Activated CD4-positive, alpha-beta T cell treated with anti-CD3 and anti-CD28 coated beads, Interleukin-2, amount 10 ng/mL, durations not matched to agents 7 days and 5 days (primary cell): Measurements from ENCODE around the gene ARHGEF3. TPM values are rescaled to one million over a fixed set of nuclear protein-coding genes. Genes with fewer than 3 reads are reported as not detected.
"Not testable (repeated sequence)": the region's sequence is repeated elsewhere in the genome, so short reads cannot be mapped to it uniquely, and the experiment has no call there.

Experiments
- CTCF ChIA-PET: fragments of 350-600 bp; sonication (Branson Sonifier 250); formaldehyde crosslinking; loops from one replicate; lab custom pipeline; 2021; ENCODE audit warnings: antibody characterized with exemption; lab: Charles Lee
- POLR2A ChIA-PET: fragments of 350-600 bp; sonication (Branson Sonifier 250); formaldehyde crosslinking; loops from one replicate; lab custom pipeline; 2021; ENCODE audit warnings: antibody characterized with exemption; lab: Charles Lee
- DNase-seq: peaks from one replicate; pipeline ENCODE4 v3.0.0-alpha.2; 2020
- H3K27ac Mint-ChIP-seq: one replicate; pipeline ENCODE4 v1.8.0; 2021; ENCODE audit warnings: mild to moderate bottlenecking, moderate library complexity, mixed read lengths
- H3K27me3 Mint-ChIP-seq: one replicate; pipeline ENCODE4 v1.8.0; 2021; ENCODE audit warnings: mixed read lengths
- H3K36me3 Mint-ChIP-seq: one replicate; pipeline ENCODE4 v1.8.0; 2021; ENCODE audit warnings: low read depth, mixed read lengths
- H3K4me1 Mint-ChIP-seq: one replicate; pipeline ENCODE4 v1.8.0; 2021; ENCODE audit warnings: mixed read lengths
- H3K4me3 Mint-ChIP-seq: one replicate; pipeline ENCODE4 v1.8.0; 2021; ENCODE audit warnings: mild to moderate bottlenecking, moderate library complexity, mixed read lengths
- H3K9me3 Mint-ChIP-seq: one replicate; pipeline ENCODE4 v1.8.0; 2021; ENCODE audit warnings: mixed read lengths
- total RNA-seq, 2 experiments: library from RNA; stranded (reverse); gene quantifications; one replicate each; pipeline ENCODE4 v1.2.3, GENCODE V29; 2021

ARHGEF3 gene
- total RNA-seq, 2 experiments from 2014 or later: 102 to 109 TPM

DNA sequence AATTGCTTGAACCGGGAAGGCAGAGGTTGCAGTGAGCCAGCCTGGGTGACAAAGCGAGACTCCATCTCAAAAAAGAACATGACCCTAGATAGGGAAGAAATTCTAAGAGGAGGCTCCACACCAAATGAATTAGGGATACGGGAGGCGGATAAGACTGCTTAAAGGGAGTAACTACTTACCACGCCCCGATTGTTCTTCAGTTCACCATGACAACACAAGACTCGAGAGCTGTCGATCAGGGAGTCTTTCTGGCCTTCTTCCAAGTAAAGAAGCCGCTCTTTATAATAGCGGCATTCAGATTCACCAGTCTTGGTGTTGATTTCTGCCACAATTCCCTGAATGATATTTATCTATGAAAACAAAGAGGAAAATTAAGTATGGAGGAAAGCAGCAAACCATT lies 64.7 kb downstream of the ARHGEF3 start:
- Mint-ChIP-seq H3K27ac (no peak overlapping the region), H3K36me3 (peaks cover 71% of the 10 kb centered on the region), H3K27me3 (no peaks in the 10 kb centered on the region), H3K4me3 (no peak overlapping the region), H3K4me1 (peaks cover 44% of the 10 kb centered on the region), H3K9me3 (no peaks in the 10 kb centered on the region)
- POLR2A ChIA-PET: no interaction called here
- DNase-seq: no peak
- CTCF ChIA-PET: interaction anchor here (0.8 to 1.4 kb wide), 3 partner anchors 11 to 46 kb away, joined by 3 to 4 read pairs (median 3); no protein-coding TSS in a partner anchor

DNA sequence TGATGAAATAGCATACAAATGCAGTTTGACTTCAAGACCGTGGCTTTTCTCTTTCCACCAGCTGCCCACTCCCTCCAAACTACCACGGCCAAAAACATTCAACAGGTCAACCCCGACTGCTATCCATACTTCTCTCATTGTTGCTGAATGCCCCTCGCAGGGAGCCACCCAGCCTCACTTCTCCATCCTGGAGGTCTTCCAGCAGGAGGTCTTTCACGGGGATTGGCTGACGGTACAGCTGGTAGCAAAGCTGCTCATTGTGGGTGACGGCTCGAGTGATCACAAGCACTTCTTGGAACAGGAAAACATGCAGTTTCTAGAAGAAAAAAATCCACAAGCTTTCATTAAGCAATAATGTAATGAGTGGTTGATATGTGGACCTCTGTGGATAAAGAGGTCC lies 69.6 kb downstream of the ARHGEF3 start:
- Mint-ChIP-seq H3K27me3 (no peaks in the 10 kb centered on the region), H3K9me3 (no peaks in the 10 kb centered on the region), H3K27ac (no peak overlapping the region), H3K36me3 (peaks cover 87% of the 10 kb centered on the region), H3K4me3 (no peak overlapping the region), H3K4me1 (peaks cover 56% of the 10 kb centered on the region)
- POLR2A ChIA-PET: no interaction called here
- CTCF ChIA-PET: interaction anchor here (0.7 to 2.1 kb wide), 4 partner anchors 11 to 26 kb away, joined by 3 to 6 read pairs (median 4); no protein-coding TSS in a partner anchor
- no peak for DNase-seq

DNA sequence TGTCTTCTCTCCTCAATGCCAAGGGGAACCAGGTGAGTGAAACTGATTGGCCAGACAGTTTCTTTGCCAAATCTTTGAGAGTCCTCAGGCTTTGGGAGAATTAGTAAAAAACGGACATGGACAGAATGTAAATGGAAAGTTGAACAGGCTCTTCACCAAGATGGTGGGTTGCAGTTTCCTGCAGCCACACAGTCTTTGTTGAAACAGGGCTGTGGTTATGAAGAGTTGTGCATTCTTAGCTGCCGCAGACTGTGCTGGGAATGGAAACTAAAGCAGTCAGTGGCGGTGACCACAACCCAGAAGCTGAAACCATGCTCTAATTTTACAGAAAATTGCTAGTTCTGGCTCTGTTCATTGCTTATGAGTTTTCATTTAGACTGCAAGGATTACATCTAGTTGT lies 76.6 kb downstream of the ARHGEF3 start:
- Mint-ChIP-seq H3K27ac (peak overlapping the region; percentile 94), H3K36me3 (peaks cover 85% of the 10 kb centered on the region), H3K4me1 (peaks cover 62% of the 10 kb centered on the region), H3K4me3 (peak overlapping the region; percentile 59), H3K27me3 (no peaks in the 10 kb centered on the region), H3K9me3 (peaks cover 13% of the 10 kb centered on the region)
- POLR2A ChIA-PET: interaction anchor here (0.6 to 0.9 kb wide), 2 partner anchors 58 to 76 kb away, joined by 3 read pairs; no protein-coding TSS in a partner anchor
- DNase-seq: peak; percentile 82
- CTCF ChIA-PET: interaction anchor here (0.6 to 2.0 kb wide), 5 partner anchors 13 to 74 kb away, joined by 3 to 8 read pairs (median 4); no protein-coding TSS in a partner anchor

DNA sequence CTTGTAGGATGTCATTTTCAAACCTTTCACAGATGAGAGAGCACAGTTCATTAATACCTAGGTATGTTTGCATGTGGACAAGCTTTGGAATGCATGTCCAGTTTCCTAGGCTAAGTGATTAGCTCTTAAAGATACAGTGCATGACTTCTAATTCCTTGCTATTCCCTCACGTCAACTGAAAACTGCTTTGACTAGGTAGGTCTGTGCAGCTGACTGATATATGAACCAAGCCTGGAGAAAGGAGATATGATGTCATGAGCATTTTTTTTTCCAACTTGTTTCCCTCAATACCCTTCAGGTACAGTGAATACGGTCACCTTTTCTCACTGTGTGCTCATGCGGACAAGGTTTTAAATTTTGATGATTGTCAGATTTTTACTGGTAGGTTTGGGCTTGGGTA lies 77.1 kb downstream of the ARHGEF3 start:
- CTCF ChIA-PET: interaction anchor here (0.6 to 2.0 kb wide), 6 partner anchors 13 to 77 kb away, joined by 3 to 8 read pairs (median 4); partner anchors contain the start of gene ARHGEF3
- Mint-ChIP-seq H3K27ac (peak overlapping the region; percentile 94), H3K9me3 (peaks cover 18% of the 10 kb centered on the region), H3K4me1 (peaks cover 67% of the 10 kb centered on the region), H3K4me3 (peak overlapping the region; percentile 59), H3K36me3 (peaks cover 85% of the 10 kb centered on the region), H3K27me3 (no peaks in the 10 kb centered on the region)
- POLR2A ChIA-PET: interaction anchor here (0.6 to 0.9 kb wide), 4 partner anchors 40 to 76 kb away, joined by 3 read pairs; no protein-coding TSS in a partner anchor
- no peak for DNase-seq

DNA sequence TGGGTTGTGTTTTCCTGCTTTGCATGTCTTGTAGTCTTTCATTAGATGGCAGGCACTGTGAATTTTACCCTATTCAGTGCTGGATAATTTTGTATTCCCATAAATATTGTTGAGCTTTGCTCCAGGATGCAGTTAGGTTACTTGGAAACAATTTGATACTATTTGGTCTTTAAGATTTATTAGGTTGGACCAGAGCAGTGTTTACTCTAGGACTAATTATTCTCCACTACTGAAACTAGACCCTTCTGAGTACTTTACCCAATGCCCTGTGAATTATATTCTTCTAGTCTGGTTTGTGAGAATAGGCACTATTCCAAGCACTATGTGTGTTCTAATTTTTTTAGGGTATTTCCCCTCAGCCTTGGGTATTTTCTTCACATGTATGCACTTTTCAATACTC lies 80.9 kb downstream of the ARHGEF3 start:
- Mint-ChIP-seq H3K9me3 (peaks cover 21% of the 10 kb centered on the region), H3K36me3 (peaks cover 64% of the 10 kb centered on the region), H3K27me3 (no peaks in the 10 kb centered on the region), H3K4me1 (peaks cover 54% of the 10 kb centered on the region), H3K27ac (peak overlapping the region; percentile 6), H3K4me3 (no peak overlapping the region)
- no peak for DNase-seq
- CTCF ChIA-PET: interaction anchor here (0.5 to 1.6 kb wide), 7 partner anchors 10 to 149 kb away, joined by 3 to 4 read pairs (median 3); no protein-coding TSS in a partner anchor
- POLR2A ChIA-PET: no interaction called here

DNA sequence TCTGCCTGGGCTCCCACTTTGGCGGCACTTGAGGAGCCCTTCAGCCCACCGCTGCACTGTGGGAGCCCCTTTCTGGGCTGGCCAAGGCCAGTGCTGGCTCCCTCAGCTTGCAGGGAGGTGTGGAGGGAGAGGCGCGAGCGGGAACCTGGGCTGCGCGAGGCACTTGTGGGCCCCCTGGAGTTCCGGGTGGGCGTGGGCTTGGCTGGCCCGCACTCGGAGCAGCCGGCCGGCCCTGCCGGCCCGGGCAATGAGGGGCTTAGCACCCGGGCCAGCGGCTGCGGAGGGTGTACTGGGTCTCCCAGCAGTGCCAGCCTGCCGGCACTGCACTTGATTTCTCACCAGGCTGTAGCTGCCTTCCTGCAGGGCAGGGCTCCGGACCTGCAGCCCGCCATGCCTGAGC lies 82.9 kb downstream of the ARHGEF3 start:
- POLR2A ChIA-PET: not testable (repeated sequence)

DNA sequence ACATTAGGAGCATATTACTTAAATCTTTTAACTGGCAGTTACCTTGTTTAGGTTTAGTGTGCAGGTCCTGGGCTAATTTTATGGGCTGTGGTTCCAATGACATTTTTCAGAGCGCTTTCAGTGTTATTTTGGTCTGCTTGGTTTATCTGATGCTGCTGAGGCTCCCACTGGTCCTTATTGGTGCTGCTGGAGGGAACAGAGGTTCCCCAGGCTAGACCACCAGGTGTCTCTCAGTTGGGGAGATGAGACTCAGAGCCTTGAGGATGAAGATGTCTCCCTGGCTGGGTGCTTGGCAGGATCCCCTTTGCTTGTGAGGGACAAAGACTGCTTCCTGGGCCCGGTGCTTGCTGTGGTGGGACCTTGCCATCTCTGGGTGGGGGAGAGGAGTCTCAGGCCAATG lies 90.4 kb downstream of the ARHGEF3 start:
- CTCF ChIA-PET: interaction anchor here (0.9 to 1.8 kb wide), 2 partner anchors 80 to 278 kb away, joined by 3 to 4 read pairs; no protein-coding TSS in a partner anchor
- H3K4me1 Mint-ChIP-seq: peaks cover 7% of the 10 kb centered on the region
- no peak for DNase-seq
- no peak overlapping the region for H3K27ac Mint-ChIP-seq
- no peak overlapping the region for H3K4me3 Mint-ChIP-seq
- H3K27me3 Mint-ChIP-seq: no peaks in the 10 kb centered on the region
- POLR2A ChIA-PET: no interaction called here
- peaks cover 4% of the 10 kb centered on the region for H3K36me3 Mint-ChIP-seq
- peaks cover 5% of the 10 kb centered on the region for H3K9me3 Mint-ChIP-seq

More for the DNA sequence above, 82.9 kb downstream of the ARHGEF3 start:
- not testable (repeated sequence) for H3K4me3 Mint-ChIP-seq, DNase-seq, H3K27ac Mint-ChIP-seq, H3K27me3 Mint-ChIP-seq
- Mint-ChIP-seq H3K4me1 (peaks cover 38% of the 10 kb centered on the region), H3K9me3 (peaks cover 18% of the 10 kb centered on the region), H3K36me3 (peaks cover 49% of the 10 kb centered on the region)
- CTCF ChIA-PET: interaction anchor here (1.2 to 1.5 kb wide), 2 partner anchors 10 to 11 kb away, joined by 3 to 6 read pairs; no protein-coding TSS in a partner anchor

DNA sequence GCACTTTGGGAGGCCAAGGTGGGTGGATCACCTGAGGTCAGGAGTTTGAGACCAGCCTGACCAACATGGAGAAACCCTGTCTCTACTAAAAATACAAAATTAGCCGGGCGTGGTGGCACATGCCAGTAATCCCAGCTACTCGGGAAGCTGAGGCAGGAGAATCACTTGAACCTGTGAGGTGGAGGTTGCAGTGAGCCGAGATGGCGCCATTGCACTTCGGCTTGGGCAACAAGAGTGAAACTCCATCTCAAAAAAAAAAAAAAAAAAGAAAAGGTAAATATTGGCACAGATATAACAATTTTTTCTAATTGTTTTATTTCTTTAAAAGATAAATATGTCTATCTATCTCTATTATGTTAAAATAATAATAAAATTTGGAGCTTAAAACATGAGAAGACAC lies 94.3 kb downstream of the ARHGEF3 start:
- H3K4me3 Mint-ChIP-seq, H3K27ac Mint-ChIP-seq, H3K36me3 Mint-ChIP-seq, H3K9me3 Mint-ChIP-seq, H3K27me3 Mint-ChIP-seq, DNase-seq, POLR2A ChIA-PET: not testable (repeated sequence)
- CTCF ChIA-PET: interaction anchor here (0.7 to 1.5 kb wide), 6 partner anchors 25 to 281 kb away, joined by 3 to 5 read pairs (median 4); no protein-coding TSS in a partner anchor
- H3K4me1 Mint-ChIP-seq: peaks cover 25% of the 10 kb centered on the region

DNA sequence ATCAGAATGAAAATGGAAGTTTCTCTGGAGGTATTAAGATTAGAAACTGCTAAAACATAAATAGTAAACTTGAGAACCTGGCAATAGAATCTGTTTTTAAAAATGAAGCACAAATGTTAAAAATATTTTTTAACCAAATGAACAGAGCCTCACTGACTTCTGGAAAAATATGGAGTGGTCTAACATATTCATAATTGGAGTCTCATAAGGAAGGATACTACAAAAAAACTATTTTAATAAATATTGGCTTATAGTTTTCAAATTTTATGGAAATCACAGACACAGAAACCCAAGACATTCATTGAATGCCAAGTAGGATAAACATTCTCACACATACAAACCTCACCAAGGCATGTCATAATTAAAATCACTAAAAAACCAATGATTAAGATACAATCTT lies 95.1 kb downstream of the ARHGEF3 start:
- POLR2A ChIA-PET: no interaction called here
- H3K4me1 Mint-ChIP-seq: peaks cover 26% of the 10 kb centered on the region
- no peak overlapping the region for H3K27ac Mint-ChIP-seq
- peaks cover 2% of the 10 kb centered on the region for H3K9me3 Mint-ChIP-seq
- H3K4me3 Mint-ChIP-seq: no peak overlapping the region
- no peak for DNase-seq
- CTCF ChIA-PET: interaction anchor here (1.7 to 2.6 kb wide), 2 partner anchors 26 to 92 kb away, joined by 6 to 21 read pairs; no protein-coding TSS in a partner anchor
- no peaks in the 10 kb centered on the region for H3K36me3 Mint-ChIP-seq
- H3K27me3 Mint-ChIP-seq: no peaks in the 10 kb centered on the region

DNA sequence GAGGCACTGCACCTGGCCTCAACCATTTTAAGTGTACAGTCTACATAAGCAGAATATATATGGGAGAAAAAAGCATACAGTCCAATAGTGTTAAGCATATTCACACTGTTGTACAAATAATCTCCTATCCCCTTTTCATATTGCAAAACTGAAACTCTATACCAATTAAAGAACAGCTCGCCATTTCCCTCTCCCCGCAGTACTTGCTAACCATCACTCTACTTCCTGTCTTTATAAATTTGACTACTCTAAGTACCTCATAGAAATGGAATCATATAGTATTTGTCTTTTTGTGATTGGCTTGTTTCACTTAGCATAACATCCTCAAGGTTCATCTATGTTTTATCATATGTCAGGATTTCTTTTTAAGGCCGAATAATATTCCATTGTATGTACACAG lies 97.0 kb downstream of the ARHGEF3 start:
- ChIA-PET CTCF (interaction anchor here (0.6 to 6.8 kb wide), 10 partner anchors 10 to 283 kb away, joined by 3 to 85 read pairs (median 4); no protein-coding TSS in a partner anchor), POLR2A (interaction anchor here (0.6 to 1.4 kb wide), 2 partner anchors 93 to 95 kb away, joined by 3 to 7 read pairs; no protein-coding TSS in a partner anchor)
- Mint-ChIP-seq H3K36me3 (no peaks in the 10 kb centered on the region), H3K9me3 (peaks cover 2% of the 10 kb centered on the region), H3K4me3 (no peak overlapping the region), H3K4me1 (peaks cover 24% of the 10 kb centered on the region), H3K27ac (peak overlapping the region; percentile 5), H3K27me3 (no peaks in the 10 kb centered on the region)
- no peak for DNase-seq

DNA sequence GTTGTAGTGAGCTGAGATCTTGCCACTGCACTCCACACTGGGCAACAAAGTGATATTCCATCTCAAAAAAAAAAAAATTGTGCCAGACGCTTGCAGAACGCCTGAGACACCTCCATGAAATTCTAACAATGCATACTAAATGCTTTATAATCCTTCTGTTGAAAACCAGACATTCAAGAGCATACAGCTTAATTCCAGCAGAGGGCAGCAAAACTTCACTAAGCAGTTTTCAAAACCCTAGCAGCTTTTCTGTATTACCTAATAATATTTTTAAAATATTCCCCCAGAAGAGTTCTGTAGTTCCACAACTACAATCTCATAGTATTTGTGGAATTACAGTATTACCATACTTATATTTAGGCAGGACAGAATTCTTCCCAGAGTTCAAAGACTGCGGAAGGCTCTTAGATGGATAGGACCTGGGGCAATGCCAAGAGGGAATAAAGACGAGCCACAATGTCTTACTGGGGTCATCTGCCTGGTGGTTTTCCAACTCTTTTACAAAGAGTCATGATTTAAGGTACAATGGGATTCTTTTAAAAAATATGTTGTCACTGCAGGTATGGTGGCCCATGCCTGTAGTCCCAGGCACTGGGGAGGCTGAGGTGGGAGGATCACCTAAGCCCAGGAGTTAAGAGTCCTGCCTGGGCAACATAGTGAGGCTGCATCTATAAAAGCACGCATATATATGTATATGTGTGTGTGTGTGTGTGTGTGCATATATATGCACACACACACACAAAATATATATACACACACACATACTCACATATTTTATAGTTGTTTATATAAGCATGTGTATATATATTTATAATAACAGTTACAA lies 99.0 kb downstream of the ARHGEF3 start:
- Mint-ChIP-seq H3K9me3 (no peaks in the 10 kb centered on the region), H3K4me1 (peaks cover 24% of the 10 kb centered on the region), H3K4me3 (no peak overlapping the region), H3K27ac (no peak overlapping the region), H3K27me3 (no peaks in the 10 kb centered on the region), H3K36me3 (no peaks in the 10 kb centered on the region)
- CTCF ChIA-PET: interaction anchor here (0.6 to 6.8 kb wide), 22 partner anchors 9 to 952 kb away, joined by 3 to 85 read pairs (median 4); partner anchors contain the start of gene ARHGEF3
- peak; percentile 73 for DNase-seq
- POLR2A ChIA-PET: interaction anchor here (1.0 kb wide), 1 partner anchor 97 kb away, joined by 4 read pairs; no protein-coding TSS in a partner anchor

DNA sequence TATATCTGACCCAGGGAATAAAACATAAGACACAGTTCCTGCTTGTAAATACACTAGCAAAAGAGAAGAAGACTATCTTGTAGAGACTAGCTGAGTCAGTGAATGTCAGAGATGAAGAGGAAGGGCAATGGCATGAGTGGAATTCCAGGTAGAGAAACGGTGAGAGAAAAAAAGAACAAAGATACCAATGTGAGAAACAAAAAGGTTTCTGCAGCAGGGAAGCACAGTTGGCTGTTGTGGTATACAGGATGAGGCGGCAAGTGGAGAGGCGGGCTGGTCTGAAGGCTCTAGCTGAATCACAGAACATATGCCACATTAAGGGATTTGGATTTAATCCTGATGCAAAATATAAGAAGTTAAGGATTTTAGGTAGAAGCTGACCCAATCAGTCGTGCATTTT lies 101.6 kb downstream of the ARHGEF3 start:
- no peak overlapping the region for H3K4me3 Mint-ChIP-seq
- ChIA-PET POLR2A (no interaction called here), CTCF (interaction anchor here (1.2 to 6.8 kb wide), 3 partner anchors 99 to 288 kb away, joined by 3 to 85 read pairs (median 59); partner anchors contain the start of gene ARHGEF3)
- no peaks in the 10 kb centered on the region for H3K36me3 Mint-ChIP-seq
- no peaks in the 10 kb centered on the region for H3K9me3 Mint-ChIP-seq
- H3K27me3 Mint-ChIP-seq: no peaks in the 10 kb centered on the region
- DNase-seq: no peak
- H3K4me1 Mint-ChIP-seq: peaks cover 31% of the 10 kb centered on the region
- no peak overlapping the region for H3K27ac Mint-ChIP-seq
